HUES6 (cell line): ENCODE data around the gene METTL6.
"Not testable (repeated sequence)": the region's sequence is repeated elsewhere in the genome, so short reads cannot be mapped to it uniquely, and the experiment has no call there.

ENCODE experiments used
- H3K27ac ChIP-seq: 2 replicates; pipeline ENCODE4 v1.7.0; 2013; ENCODE audit warnings: low read depth, mild to moderate bottlenecking, low read length, inconsistent platforms
- H3K27me3 ChIP-seq: 2 replicates; pipeline ENCODE4 v1.6.1; 2013; ENCODE audit warnings: low read length; ENCODE audit not compliant: control insufficient read depth, insufficient read depth
- H3K36me3 ChIP-seq: 2 replicates; pipeline ENCODE4 v1.6.1; 2013; ENCODE audit warnings: low read length; ENCODE audit not compliant: control insufficient read depth, insufficient read depth
- H3K4me1 ChIP-seq: 2 replicates; pipeline ENCODE4 v1.6.1; 2013; ENCODE audit warnings: low read length; ENCODE audit not compliant: control insufficient read depth, insufficient read depth
- H3K4me3 ChIP-seq: 2 replicates; pipeline ENCODE4 v1.5.1; 2013; ENCODE audit warnings: low read depth, low read length
- H3K9ac ChIP-seq: one replicate; pipeline ENCODE4 v1.6.1; 2013; ENCODE audit warnings: mild to moderate bottlenecking, low read length
- H3K9me3 ChIP-seq: 2 replicates; pipeline ENCODE4 v1.6.1; 2013; ENCODE audit warnings: low read depth, low read length; ENCODE audit not compliant: control insufficient read depth, insufficient read depth

METTL6 gene

GRCh38 chr3:15429080-15429479 lies 1.7 kb upstream of the METTL6 start:
- Histone ChIP-seq H3K9ac (no peak overlapping the region), H3K36me3 (peaks cover 45% of the 10 kb centered on the region), H3K27me3 (no peaks in the 10 kb centered on the region), H3K4me3 (peak overlapping the region; percentile 82), H3K9me3 (no peaks in the 10 kb centered on the region), H3K4me1 (no peaks in the 10 kb centered on the region), H3K27ac (no peak overlapping the region)

- H3K9me3 ChIP-seq = no peaks in the 10 kb centered on the region
- no peak overlapping the region for H3K27ac ChIP-seq
- peaks cover 45% of the 10 kb centered on the region for H3K36me3 ChIP-seq
- peak overlapping the region; percentile 71 for H3K9ac ChIP-seq
- H3K4me1 ChIP-seq = no peaks in the 10 kb centered on the region
- peak overlapping the region; percentile 82 for H3K4me3 ChIP-seq
- H3K27me3 ChIP-seq = no peaks in the 10 kb centered on the region
Measured at GRCh38 chr3:15428539-15428938, 1.2 kb upstream of the METTL6 start.

GRCh38 chr3:15427981-15428380 lies 637 bp upstream of the METTL6 start:
- Histone ChIP-seq H3K4me3 (peak overlapping the region; percentile 82), H3K9ac (peak overlapping the region; percentile 71), H3K27ac (peak overlapping the region; percentile 11; the same call in 1 of the 2 replicates), H3K27me3 (no peaks in the 10 kb centered on the region), H3K9me3 (no peaks in the 10 kb centered on the region), H3K4me1 (no peaks in the 10 kb centered on the region), H3K36me3 (peaks cover 43% of the 10 kb centered on the region)

- Histone ChIP-seq H3K36me3 (peaks cover 43% of the 10 kb centered on the region), H3K9ac (peak overlapping the region; percentile 71), H3K4me1 (no peaks in the 10 kb centered on the region), H3K27me3 (no peaks in the 10 kb centered on the region), H3K9me3 (no peaks in the 10 kb centered on the region), H3K4me3 (peak overlapping the region; percentile 82), H3K27ac (peak overlapping the region; percentile 7; the same call in 1 of the 2 replicates)
Measured at GRCh38 chr3:15426579-15427118, 695 bp downstream of the METTL6 start.

- H3K36me3 ChIP-seq = peaks cover 69% of the 10 kb centered on the region
- no peaks in the 10 kb centered on the region for H3K9me3 ChIP-seq
- H3K4me3 ChIP-seq = no peak overlapping the region
- no peaks in the 10 kb centered on the region for H3K4me1 ChIP-seq
- no peak overlapping the region for H3K9ac ChIP-seq
- H3K27me3 ChIP-seq = no peaks in the 10 kb centered on the region
- no peak overlapping the region for H3K27ac ChIP-seq
Measured at GRCh38 chr3:15420871-15421270, 6.5 kb downstream of the METTL6 start.

GRCh38 chr3:15410966-15411365 lies 16.4 kb downstream of the METTL6 start:
- H3K4me3 ChIP-seq, H3K9ac ChIP-seq, H3K27ac ChIP-seq, H3K4me1 ChIP-seq, H3K27me3 ChIP-seq, H3K9me3 ChIP-seq: not testable (repeated sequence)
- peaks cover 59% of the 10 kb centered on the region for H3K36me3 ChIP-seq

- Histone ChIP-seq H3K27me3 (no peaks in the 10 kb centered on the region), H3K4me1 (no peaks in the 10 kb centered on the region), H3K27ac (no peak overlapping the region), H3K4me3 (no peak overlapping the region), H3K9ac (no peak overlapping the region), H3K36me3 (peaks cover 48% of the 10 kb centered on the region), H3K9me3 (no peaks in the 10 kb centered on the region)
Measured at GRCh38 chr3:15409774-15410173, 17.6 kb downstream of the METTL6 start.

GRCh38 chr3:15409239-15409638 lies 18.1 kb downstream of the METTL6 start:
- Histone ChIP-seq H3K27ac (no peak overlapping the region), H3K27me3 (no peaks in the 10 kb centered on the region), H3K4me1 (no peaks in the 10 kb centered on the region), H3K9me3 (no peaks in the 10 kb centered on the region), H3K36me3 (peaks cover 42% of the 10 kb centered on the region), H3K9ac (no peak overlapping the region), H3K4me3 (no peak overlapping the region)

- H3K9ac ChIP-seq = no peak overlapping the region
- no peak overlapping the region for H3K4me3 ChIP-seq
- H3K9me3 ChIP-seq = no peaks in the 10 kb centered on the region
- H3K27ac ChIP-seq = no peak overlapping the region
- no peaks in the 10 kb centered on the region for H3K4me1 ChIP-seq
- no peaks in the 10 kb centered on the region for H3K27me3 ChIP-seq
- H3K36me3 ChIP-seq = peaks cover 12% of the 10 kb centered on the region
Measured at GRCh38 chr3:15405448-15406050, 21.8 kb downstream of the METTL6 start.

GRCh38 chr3:15404767-15405166 lies 22.6 kb downstream of the METTL6 start:
- Histone ChIP-seq H3K27ac (no peak overlapping the region), H3K4me1 (no peaks in the 10 kb centered on the region), H3K27me3 (no peaks in the 10 kb centered on the region), H3K4me3 (no peak overlapping the region), H3K9ac (no peak overlapping the region), H3K36me3 (peaks cover 7% of the 10 kb centered on the region; the same call in 1 of the 2 replicates), H3K9me3 (no peaks in the 10 kb centered on the region)

- H3K4me1 ChIP-seq = no peaks in the 10 kb centered on the region
- H3K36me3 ChIP-seq = peaks cover 2% of the 10 kb centered on the region; the same call in 1 of the 2 replicates
- no peak overlapping the region for H3K9ac ChIP-seq
- no peak overlapping the region for H3K4me3 ChIP-seq
- H3K27me3 ChIP-seq = no peaks in the 10 kb centered on the region
- H3K27ac ChIP-seq = no peak overlapping the region
- no peaks in the 10 kb centered on the region for H3K9me3 ChIP-seq
Measured at GRCh38 chr3:15403965-15404364, 23.4 kb downstream of the METTL6 start.
